Activated gamma-delta T cell treated with anti-CD3 and anti-CD28 coated beads, Interleukin-2, amount 50 U/mL, for 16 hours (primary cell): Measurements from ENCODE around the gene ARL9.

Experiments used
- DNase-seq: peaks from one replicate; pipeline ENCODE4 v3.0.0-alpha.2; 2020; ENCODE audit warnings: low read depth

ARL9 gene

GRCh38 chr4:56531823-56532222 is 26.2 kb downstream of the ARL9 start:
- no peak for DNase-seq

GRCh38 chr4:56532239-56532638 is 26.6 kb downstream of the ARL9 start:
- no peak for DNase-seq

- DNase-seq, result no peak
These were observed 30.3 kb downstream of the ARL9 start for GRCh38 chr4:56535915-56536314.

- no peak for DNase-seq
These were observed 31.6 kb downstream of the ARL9 start for GRCh38 chr4:56537147-56537546.

- no peak for DNase-seq
These were observed 35.2 kb downstream of the ARL9 start for GRCh38 chr4:56540826-56541225.

- DNase-seq, result peak; percentile 80
These were observed 39.1 kb downstream of the ARL9 start for GRCh38 chr4:56544573-56545131.

GRCh38 chr4:56550642-56551041 is 45.1 kb downstream of the ARL9 start:
- DNase-seq, result no peak

- DNase-seq, result no peak
These were observed 45.9 kb downstream of the ARL9 start for GRCh38 chr4:56551516-56551915.

GRCh38 chr4:56552273-56552672 is 46.7 kb downstream of the ARL9 start:
- no peak for DNase-seq

- DNase-seq, result no peak
These were observed 64.5 kb downstream of the ARL9 start for GRCh38 chr4:56570041-56570440.
